Measurements from ENCODE around the gene SPEN. TPM values are rescaled to one million over a fixed set of nuclear protein-coding genes. Genes with fewer than 3 reads are reported as not detected.

Gene SPEN
- total RNA-seq, 1 donor from 2014 or later = 35.0 TPM

GRCh38 chr1:15949453-15950245, 102.1 kb downstream of the SPEN start:
- H3K4me1 ChIP-seq (ENCODE audit: insufficient read depth, low read length) = peaks cover 66% of the 10 kb centered on the region

GRCh38 chr1:15950302-15950701, 102.8 kb downstream of the SPEN start:
- Histone ChIP-seq H3K4me3 (ENCODE audit: insufficient read depth, low read depth, low read length) (no peak overlapping the region), H3K4me1 (ENCODE audit: insufficient read depth, low read length) (peaks cover 66% of the 10 kb centered on the region), H4K20me1 (ENCODE audit: insufficient read depth, low read length) (peaks cover 28% of the 10 kb centered on the region), H3K36me3 (ENCODE audit: insufficient read depth, low read length) (peaks cover 8% of the 10 kb centered on the region), H3K27me3 (ENCODE audit: insufficient read depth, low read length) (no peaks in the 10 kb centered on the region), H3K9ac (ENCODE audit: low read length) (peak overlapping the region; percentile 98), H3K4me2 (ENCODE audit: low read length) (peak overlapping the region; percentile 91), H3K79me2 (ENCODE audit: insufficient read depth, low read length) (peaks cover 78% of the 10 kb centered on the region), H3K27ac (ENCODE audit: low read depth, low read length) (peak overlapping the region; percentile 100), H3K9me3 (ENCODE audit: insufficient read depth, low read depth, low read length) (no peaks in the 10 kb centered on the region), H2AFZ (ENCODE audit: low read depth, low read length) (no peak overlapping the region)
- peaks cover 56% of the 10 kb centered on the region for H3K4me1 Mint-ChIP-seq (ENCODE audit: low read depth, unreplicated experiment)
- TF ChIP-seq CTCF (IDR thresholded peaks at IDR 0.05; ENCODE audit: insufficient read depth, low read depth, low read length) (no peak), EZH2 (IDR thresholded peaks at IDR 0.05; ENCODE audit: insufficient read depth, low read length) (no peak)
- H3K4me3 Mint-ChIP-seq (ENCODE audit: unreplicated experiment) = peak overlapping the region; percentile 28
- DNase-seq (ENCODE audit: low read depth) (no peak), FAIRE-seq (no peak)
- H3K9me3 Mint-ChIP-seq (ENCODE audit: unreplicated experiment) = no peaks in the 10 kb centered on the region
- no peaks in the 10 kb centered on the region for H3K27me3 Mint-ChIP-seq (ENCODE audit: low read depth, unreplicated experiment)
- H3K36me3 Mint-ChIP-seq (ENCODE audit: low read depth, unreplicated experiment) = peaks cover 11% of the 10 kb centered on the region
- peak overlapping the region; percentile 81 for H3K27ac Mint-ChIP-seq (ENCODE audit: unreplicated experiment)

More at GRCh38 chr1:15949453-15950245, 102.1 kb downstream of the SPEN start:
- peak; percentile 97 for DNase-seq (ENCODE audit: low read depth)
- peak; percentile 93 for FAIRE-seq
- TF ChIP-seq EZH2 (IDR thresholded peaks at IDR 0.05; ENCODE audit: insufficient read depth, low read length) = no peak
- TF ChIP-seq CTCF (IDR thresholded peaks at IDR 0.05; ENCODE audit: insufficient read depth, low read depth, low read length) = no peak
- Histone ChIP-seq H3K9ac (ENCODE audit: low read length) (peak overlapping the region; percentile 98), H2AFZ (ENCODE audit: low read depth, low read length) (no peak overlapping the region), H3K79me2 (ENCODE audit: insufficient read depth, low read length) (peaks cover 71% of the 10 kb centered on the region), H3K4me3 (ENCODE audit: insufficient read depth, low read depth, low read length) (peak overlapping the region; percentile 48), H3K9me3 (ENCODE audit: insufficient read depth, low read depth, low read length) (no peaks in the 10 kb centered on the region), H3K27ac (ENCODE audit: low read depth, low read length) (peak overlapping the region; percentile 100), H4K20me1 (ENCODE audit: insufficient read depth, low read length) (peaks cover 28% of the 10 kb centered on the region), H3K4me2 (ENCODE audit: low read length) (peak overlapping the region; percentile 91), H3K36me3 (ENCODE audit: insufficient read depth, low read length) (peaks cover 8% of the 10 kb centered on the region), H3K27me3 (ENCODE audit: insufficient read depth, low read length) (no peaks in the 10 kb centered on the region)
- Mint-ChIP-seq H3K27ac (ENCODE audit: unreplicated experiment) (peak overlapping the region; percentile 81), H3K4me3 (ENCODE audit: unreplicated experiment) (peak overlapping the region; percentile 58), H3K36me3 (ENCODE audit: low read depth, unreplicated experiment) (peaks cover 11% of the 10 kb centered on the region), H3K27me3 (ENCODE audit: low read depth, unreplicated experiment) (no peaks in the 10 kb centered on the region), H3K4me1 (ENCODE audit: low read depth, unreplicated experiment) (peaks cover 54% of the 10 kb centered on the region), H3K9me3 (ENCODE audit: unreplicated experiment) (no peaks in the 10 kb centered on the region)

Measured in astrocyte (in vitro differentiated cells and primary cell).